ENCODE results near the gene FNDC1.

Gene FNDC1

DNA sequence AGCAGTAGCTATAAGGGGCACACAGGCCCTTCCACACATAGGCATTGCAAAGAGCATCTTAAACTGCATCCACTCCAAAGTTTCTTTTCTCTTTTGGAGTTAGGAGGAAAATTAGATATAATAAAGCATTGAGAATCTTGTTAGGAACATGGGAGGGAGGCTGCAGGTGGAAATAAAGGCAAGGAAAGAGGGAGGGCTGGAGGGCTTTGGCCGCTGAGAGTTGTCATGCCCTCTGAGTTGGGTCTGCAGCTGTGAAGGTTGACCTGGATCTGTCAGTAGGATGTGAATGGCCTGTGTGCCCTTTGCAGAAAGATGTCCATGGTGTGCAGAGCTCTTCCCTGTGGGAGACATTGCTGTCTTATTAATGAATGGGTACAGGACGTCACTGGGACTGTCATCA, 134.0 kb downstream of the FNDC1 start:
- TF ChIP-seq, protein P1, sequence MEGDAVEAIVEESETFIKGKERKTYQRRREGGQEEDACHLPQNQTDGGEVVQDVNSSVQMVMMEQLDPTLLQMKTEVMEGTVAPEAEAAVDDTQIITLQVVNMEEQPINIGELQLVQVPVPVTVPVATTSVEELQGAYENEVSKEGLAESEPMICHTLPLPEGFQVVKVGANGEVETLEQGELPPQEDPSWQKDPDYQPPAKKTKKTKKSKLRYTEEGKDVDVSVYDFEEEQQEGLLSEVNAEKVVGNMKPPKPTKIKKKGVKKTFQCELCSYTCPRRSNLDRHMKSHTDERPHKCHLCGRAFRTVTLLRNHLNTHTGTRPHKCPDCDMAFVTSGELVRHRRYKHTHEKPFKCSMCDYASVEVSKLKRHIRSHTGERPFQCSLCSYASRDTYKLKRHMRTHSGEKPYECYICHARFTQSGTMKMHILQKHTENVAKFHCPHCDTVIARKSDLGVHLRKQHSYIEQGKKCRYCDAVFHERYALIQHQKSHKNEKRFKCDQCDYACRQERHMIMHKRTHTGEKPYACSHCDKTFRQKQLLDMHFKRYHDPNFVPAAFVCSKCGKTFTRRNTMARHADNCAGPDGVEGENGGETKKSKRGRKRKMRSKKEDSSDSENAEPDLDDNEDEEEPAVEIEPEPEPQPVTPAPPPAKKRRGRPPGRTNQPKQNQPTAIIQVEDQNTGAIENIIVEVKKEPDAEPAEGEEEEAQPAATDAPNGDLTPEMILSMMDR (IDR thresholded peaks at IDR 0.05; ENCODE audit: borderline replicate concordance, insufficient read depth, low read depth, low read length): no peak

DNA sequence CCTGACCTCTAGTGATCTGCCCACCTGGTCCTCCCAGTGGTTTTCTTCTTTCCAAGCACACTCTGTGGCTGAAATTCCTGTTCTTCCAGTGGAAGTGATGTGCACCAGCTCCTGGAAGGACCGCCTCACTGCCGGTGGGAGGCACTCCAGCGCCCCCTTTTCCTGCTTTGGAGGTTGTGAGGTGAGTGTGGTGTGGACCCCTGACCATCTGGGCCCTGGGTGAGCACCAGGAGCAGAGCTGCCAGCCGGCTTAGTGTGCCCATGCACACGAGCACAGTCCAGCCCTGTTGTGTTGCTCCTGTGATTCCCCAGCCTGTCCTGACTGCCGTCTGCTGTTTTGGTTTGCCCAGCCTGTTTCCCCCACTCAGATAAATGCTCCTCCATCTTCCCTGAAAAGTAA, 134.6 kb downstream of the FNDC1 start:
- H3K4me3 ChIP-seq (ENCODE audit: low read depth, low read length): no peak overlapping the region
- TF ChIP-seq, protein P1 (IDR thresholded peaks at IDR 0.05; ENCODE audit: borderline replicate concordance, insufficient read depth, low read depth, low read length): no peak

More for the DNA sequence above, 134.0 kb downstream of the FNDC1 start:
- H3K4me3 ChIP-seq (ENCODE audit: low read depth, low read length): no peak overlapping the region

DNA sequence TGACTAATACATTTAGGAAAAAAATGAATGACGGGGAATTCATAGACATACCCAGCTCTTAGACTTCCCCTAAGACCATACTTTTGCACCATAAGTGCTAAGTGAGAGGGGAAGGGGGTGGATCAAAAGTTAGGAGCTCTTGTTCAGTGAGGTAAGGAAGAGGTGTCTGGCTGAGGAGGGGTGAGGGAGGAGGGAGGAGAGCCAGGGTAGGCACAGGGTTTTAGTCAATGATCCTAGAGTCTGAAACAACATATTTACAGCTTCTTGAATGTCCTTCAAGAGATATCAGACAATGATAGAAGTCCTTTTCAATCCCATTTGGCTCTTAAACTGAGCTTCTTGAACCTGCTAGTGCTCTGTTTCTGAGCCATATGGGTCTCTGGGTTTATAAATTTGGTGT, 135.4 kb downstream of the FNDC1 start:
- no peak overlapping the region for H3K4me3 ChIP-seq (ENCODE audit: low read depth, low read length)
- TF ChIP-seq, protein P1 (IDR thresholded peaks at IDR 0.05; ENCODE audit: borderline replicate concordance, insufficient read depth, low read depth, low read length): no peak

DNA sequence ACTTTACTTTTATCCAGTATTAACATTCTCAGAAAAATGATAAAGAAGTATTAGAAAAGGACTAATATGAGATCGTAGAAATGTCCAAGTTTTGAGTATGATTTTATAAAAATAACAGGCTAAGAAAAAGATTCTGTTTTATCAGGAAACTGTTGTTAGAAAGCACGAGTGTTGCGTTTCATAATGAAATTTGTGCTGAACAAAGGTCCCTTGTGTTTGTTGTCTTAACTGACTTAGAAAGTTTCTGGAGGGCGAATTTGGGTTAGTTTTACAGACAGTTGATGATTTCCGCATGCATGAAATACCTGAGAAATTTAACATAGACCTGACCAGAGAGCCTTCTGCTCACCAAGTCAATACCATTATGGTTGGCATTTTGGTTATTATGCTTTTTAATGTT, 136.0 kb downstream of the FNDC1 start:
- TF ChIP-seq, protein P1 (IDR thresholded peaks at IDR 0.05; ENCODE audit: borderline replicate concordance, insufficient read depth, low read depth, low read length): no peak
- H3K4me3 ChIP-seq (ENCODE audit: low read depth, low read length): no peak overlapping the region

DNA sequence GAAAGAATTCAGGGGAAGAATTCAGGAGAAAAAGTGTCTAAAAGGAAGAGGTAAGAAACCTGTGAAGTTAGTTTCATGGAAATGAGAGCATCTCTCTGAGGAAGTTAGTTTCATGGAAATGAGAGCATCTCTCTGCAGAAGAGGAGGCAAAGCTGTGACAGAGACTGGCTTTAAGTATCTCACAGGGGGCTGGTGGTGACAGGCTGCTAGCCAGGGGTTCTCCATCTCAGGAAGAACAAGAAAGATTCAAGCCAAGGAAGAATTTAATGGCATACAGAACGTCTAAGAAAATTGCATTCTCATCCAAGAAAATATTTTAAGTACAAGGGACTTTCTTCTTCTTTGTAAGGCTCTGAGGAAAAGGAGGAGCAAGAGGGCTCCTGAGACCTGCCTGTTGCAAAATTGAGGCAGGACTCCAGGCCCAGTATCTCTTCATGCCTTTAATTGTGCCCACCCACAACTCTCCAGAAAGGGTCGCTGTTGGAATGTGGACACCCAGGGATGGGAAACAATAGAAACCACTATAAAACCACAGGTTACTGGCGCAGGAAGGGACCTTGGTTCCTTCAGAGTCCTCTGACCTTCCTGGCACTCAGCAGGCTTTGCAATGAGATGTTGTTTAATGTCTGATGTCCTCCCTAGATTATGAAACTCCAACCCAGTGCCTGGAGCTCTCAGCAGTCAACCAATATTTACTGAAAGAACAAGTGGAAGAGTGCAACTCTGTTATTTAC, 136.8 kb downstream of the FNDC1 start:
- no peak overlapping the region for H3K4me3 ChIP-seq (ENCODE audit: low read depth, low read length)
- TF ChIP-seq, protein P1 (IDR thresholded peaks at IDR 0.05; ENCODE audit: borderline replicate concordance, insufficient read depth, low read depth, low read length): no peak

DNA sequence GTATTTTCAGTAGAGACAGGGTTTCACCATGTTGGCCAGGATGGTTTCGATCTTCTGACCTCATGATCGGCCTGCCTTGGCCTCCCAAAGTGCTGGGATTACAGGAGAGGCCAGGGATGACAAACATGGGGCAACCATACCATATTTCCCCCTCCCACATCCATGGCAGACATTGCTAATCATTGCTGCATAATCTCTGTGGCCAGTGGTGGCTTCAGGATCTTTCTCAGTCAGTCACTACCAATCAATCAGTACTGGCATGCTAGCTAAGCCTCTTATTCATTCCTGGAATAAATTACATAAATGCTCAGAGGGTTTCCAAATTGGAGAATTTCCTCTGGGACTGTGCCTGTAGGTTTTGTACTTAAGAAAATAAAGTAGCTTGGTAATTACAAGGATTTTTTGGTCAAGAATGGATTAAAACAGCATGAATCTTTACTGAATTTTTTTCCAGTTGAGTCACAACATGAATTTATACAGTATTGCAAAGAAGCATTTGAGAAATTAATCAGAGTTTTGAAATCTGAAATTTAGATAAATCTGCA, 138.1 kb downstream of the FNDC1 start:
- TF ChIP-seq, protein P1 (IDR thresholded peaks at IDR 0.05; ENCODE audit: borderline replicate concordance, insufficient read depth, low read depth, low read length): no peak
- H3K4me3 ChIP-seq (ENCODE audit: low read depth, low read length): no peak overlapping the region

DNA sequence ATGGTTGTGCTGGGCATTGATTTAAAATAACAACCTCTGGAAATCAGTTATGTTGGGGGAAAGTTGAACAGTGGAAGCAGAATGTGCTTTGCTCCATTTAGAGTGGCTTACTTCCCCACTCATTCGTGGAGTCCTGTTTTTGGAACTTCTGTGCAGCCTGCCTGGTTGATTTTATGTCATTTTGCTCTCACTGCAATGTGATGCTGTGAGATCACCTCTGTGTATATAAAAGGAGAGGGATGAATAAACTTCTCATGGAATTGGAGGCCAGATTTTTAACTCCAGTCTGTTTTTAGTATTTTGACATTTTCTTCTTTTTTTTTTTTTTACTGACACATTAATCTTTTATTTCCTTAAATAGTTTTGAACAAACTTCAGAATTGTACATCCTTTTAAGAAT, 139.0 kb downstream of the FNDC1 start:
- H3K4me3 ChIP-seq (ENCODE audit: low read depth, low read length): no peak overlapping the region
- TF ChIP-seq, protein P1 (IDR thresholded peaks at IDR 0.05; ENCODE audit: borderline replicate concordance, insufficient read depth, low read depth, low read length): no peak
